HG03460 (cell line): ENCODE measurements around the gene MTRF1.

Experiments used
- ATAC-seq: cut with Tn5 transposase; IDR thresholded peaks from one replicate; pipeline ENCODE4 v1.9.1; 2021; ENCODE audit not compliant: unreplicated experiment

Gene MTRF1

GRCh38 chr13:41263261-41263971 lies at the start of gene MTRF1:
Gene MTRF1, minus strand, starts transcription at chr13:41263576. Its CDS starts 2,669 bp downstream, at chr13:41260907.
- peak; percentile 91 for ATAC-seq

- ATAC-seq = no peak
Observed at GRCh38 chr13:41313117-41313516, 49.7 kb upstream of the MTRF1 start.

- ATAC-seq = no peak
Observed at GRCh38 chr13:41312176-41312500, 48.8 kb upstream of the MTRF1 start.

GRCh38 chr13:41311406-41312175 lies 48.2 kb upstream of the MTRF1 start:
- peak; percentile 41 for ATAC-seq

GRCh38 chr13:41310963-41311405 lies 47.6 kb upstream of the MTRF1 start, which contains the start of gene NAA16:
Gene NAA16, plus strand, starts transcription at chr13:41311267. Its CDS starts 262 bp downstream, at chr13:41311529.
- peak; percentile 69 for ATAC-seq

GRCh38 chr13:41307884-41308640 lies 44.7 kb upstream of the MTRF1 start:
- ATAC-seq = no peak

GRCh38 chr13:41306271-41307145 lies 43.1 kb upstream of the MTRF1 start:
- ATAC-seq = no peak

GRCh38 chr13:41304551-41304950 lies 41.2 kb upstream of the MTRF1 start:
- ATAC-seq = no peak

- ATAC-seq = no peak
Observed at GRCh38 chr13:41302743-41303142, 39.4 kb upstream of the MTRF1 start.

- ATAC-seq = no peak
Observed at GRCh38 chr13:41299316-41300094, 36.1 kb upstream of the MTRF1 start.

GRCh38 chr13:41296879-41297646 lies 33.7 kb upstream of the MTRF1 start:
- no peak for ATAC-seq

- ATAC-seq = no peak
Observed at GRCh38 chr13:41295973-41296372, 32.6 kb upstream of the MTRF1 start.

GRCh38 chr13:41294914-41295313 lies 31.5 kb upstream of the MTRF1 start:
- no peak for ATAC-seq

GRCh38 chr13:41293272-41293671 lies 29.9 kb upstream of the MTRF1 start:
- no peak for ATAC-seq

GRCh38 chr13:41291246-41291645 lies 27.9 kb upstream of the MTRF1 start:
- ATAC-seq = no peak

GRCh38 chr13:41289463-41289881 lies 26.1 kb upstream of the MTRF1 start:
- no peak for ATAC-seq

GRCh38 chr13:41286370-41286769 lies 23.0 kb upstream of the MTRF1 start:
- ATAC-seq = no peak

- ATAC-seq = no peak
Observed at GRCh38 chr13:41284512-41285288, 21.3 kb upstream of the MTRF1 start.
